ENCODE data around the gene TASL. TPM values are rescaled to one million over a fixed set of nuclear protein-coding genes. Genes with fewer than 3 reads are reported as not detected.
A peak's percentile ranks its signal among the peaks of the same experiment; 100 is the strongest.

Gene TASL
- total and polyA plus RNA-seq, 4 donors, result 0.33 to 3.5 (median 0.77) TPM

GRCh38 chrX:30626402-30626801 is 48.8 kb upstream of the TASL start:
- no peak for DNase-seq (ENCODE audit: low spot score)
- no peak overlapping the region for H3K9ac ChIP-seq (ENCODE audit: low read depth in 1 of 2, low read length in 2 of 2)
- peaks cover 6 to 26% (median 20%) of the 10 kb centered on the region in 4 donors for H3K4me1 ChIP-seq (ENCODE audit: control insufficient read depth in 4 of 4, insufficient read depth in 4 of 4, low read length in 3 of 4)
- peaks cover 0 to 5% (median 0%) of the 10 kb centered on the region in 4 donors for H3K9me3 ChIP-seq (ENCODE audit: control insufficient read depth in 4 of 4, low read length in 3 of 4)
- TF ChIP-seq RXRA (IDR thresholded peaks at IDR 0.05) (no peak), GABPA (IDR thresholded peaks at IDR 0.05 in 1 of 2, conservative IDR thresholded peaks at IDR 0.05 in 1 of 2) (no peak), ZBTB33 (IDR thresholded peaks at IDR 0.05) (no peak), FOXA2 (IDR thresholded peaks at IDR 0.05) (no peak), FOXA1 (IDR thresholded peaks at IDR 0.05) (no peak), RAD21 (IDR thresholded peaks at IDR 0.05) (no peak), REST (IDR thresholded peaks at IDR 0.05) (no peak), SP1 (IDR thresholded peaks at IDR 0.05) (peak; percentile 74), HNF4G (IDR thresholded peaks at IDR 0.05) (peak; percentile 26), EGR1 (IDR thresholded peaks at IDR 0.05; ENCODE audit: low read depth in 2 of 2) (no peak), NR2F2 (IDR thresholded peaks at IDR 0.05) (no peak), TAF1 (conservative IDR thresholded peaks at IDR 0.05) (no peak), HNF4A (conservative IDR thresholded peaks at IDR 0.05) (peak in 1 of 2 donors; percentile 73), JUND (IDR thresholded peaks at IDR 0.05) (peak in 1 of 2 donors; percentile 5), YY1 (IDR thresholded peaks at IDR 0.05) (no peak)
- TF ChIP-seq, protein P1, sequence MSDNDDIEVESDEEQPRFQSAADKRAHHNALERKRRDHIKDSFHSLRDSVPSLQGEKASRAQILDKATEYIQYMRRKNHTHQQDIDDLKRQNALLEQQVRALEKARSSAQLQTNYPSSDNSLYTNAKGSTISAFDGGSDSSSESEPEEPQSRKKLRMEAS (IDR thresholded peaks at IDR 0.05), result no peak
- TF ChIP-seq, protein P2, sequence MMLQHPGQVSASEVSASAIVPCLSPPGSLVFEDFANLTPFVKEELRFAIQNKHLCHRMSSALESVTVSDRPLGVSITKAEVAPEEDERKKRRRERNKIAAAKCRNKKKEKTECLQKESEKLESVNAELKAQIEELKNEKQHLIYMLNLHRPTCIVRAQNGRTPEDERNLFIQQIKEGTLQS (IDR thresholded peaks at IDR 0.05), result no peak
- TF ChIP-seq, protein P3, sequence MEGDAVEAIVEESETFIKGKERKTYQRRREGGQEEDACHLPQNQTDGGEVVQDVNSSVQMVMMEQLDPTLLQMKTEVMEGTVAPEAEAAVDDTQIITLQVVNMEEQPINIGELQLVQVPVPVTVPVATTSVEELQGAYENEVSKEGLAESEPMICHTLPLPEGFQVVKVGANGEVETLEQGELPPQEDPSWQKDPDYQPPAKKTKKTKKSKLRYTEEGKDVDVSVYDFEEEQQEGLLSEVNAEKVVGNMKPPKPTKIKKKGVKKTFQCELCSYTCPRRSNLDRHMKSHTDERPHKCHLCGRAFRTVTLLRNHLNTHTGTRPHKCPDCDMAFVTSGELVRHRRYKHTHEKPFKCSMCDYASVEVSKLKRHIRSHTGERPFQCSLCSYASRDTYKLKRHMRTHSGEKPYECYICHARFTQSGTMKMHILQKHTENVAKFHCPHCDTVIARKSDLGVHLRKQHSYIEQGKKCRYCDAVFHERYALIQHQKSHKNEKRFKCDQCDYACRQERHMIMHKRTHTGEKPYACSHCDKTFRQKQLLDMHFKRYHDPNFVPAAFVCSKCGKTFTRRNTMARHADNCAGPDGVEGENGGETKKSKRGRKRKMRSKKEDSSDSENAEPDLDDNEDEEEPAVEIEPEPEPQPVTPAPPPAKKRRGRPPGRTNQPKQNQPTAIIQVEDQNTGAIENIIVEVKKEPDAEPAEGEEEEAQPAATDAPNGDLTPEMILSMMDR (IDR thresholded peaks at IDR 0.05; ENCODE audit: low read depth, low read length, missing input control), result no peak
- no peaks in the 10 kb centered on the region for H3K36me3 ChIP-seq (ENCODE audit: control insufficient read depth in 4 of 4, insufficient read depth in 3 of 4, low read depth in 1 of 4, low read length in 3 of 4)
- no peak overlapping the region for H3K4me3 ChIP-seq (ENCODE audit: low read depth in 1 of 3, low read length in 3 of 3)
- 33% methylated on average over 2 of the region's 2 CpGs for WGBS
- no peaks in the 10 kb centered on the region for H3K27me3 ChIP-seq (ENCODE audit: control insufficient read depth in 4 of 4, insufficient read depth in 4 of 4, low read length in 3 of 4)
- peak overlapping the region; percentile 1 to 50 for H3K27ac ChIP-seq (ENCODE audit: low read depth in 1 of 2, low read length in 2 of 2)

Data from liver (tissue), 9 donors.